Activated CD4-positive, alpha-beta T cell treated with anti-CD3 and anti-CD28 coated beads, Interleukin-2, amount 50 U/mL, for 48 hours (primary cell): Measurements from ENCODE around the gene GAS2L1.

Experiments used
- DNase-seq, 2 experiments: peaks; one replicate each; pipeline ENCODE4 v3.0.0-alpha.2; 2020

GAS2L1 gene

DNA sequence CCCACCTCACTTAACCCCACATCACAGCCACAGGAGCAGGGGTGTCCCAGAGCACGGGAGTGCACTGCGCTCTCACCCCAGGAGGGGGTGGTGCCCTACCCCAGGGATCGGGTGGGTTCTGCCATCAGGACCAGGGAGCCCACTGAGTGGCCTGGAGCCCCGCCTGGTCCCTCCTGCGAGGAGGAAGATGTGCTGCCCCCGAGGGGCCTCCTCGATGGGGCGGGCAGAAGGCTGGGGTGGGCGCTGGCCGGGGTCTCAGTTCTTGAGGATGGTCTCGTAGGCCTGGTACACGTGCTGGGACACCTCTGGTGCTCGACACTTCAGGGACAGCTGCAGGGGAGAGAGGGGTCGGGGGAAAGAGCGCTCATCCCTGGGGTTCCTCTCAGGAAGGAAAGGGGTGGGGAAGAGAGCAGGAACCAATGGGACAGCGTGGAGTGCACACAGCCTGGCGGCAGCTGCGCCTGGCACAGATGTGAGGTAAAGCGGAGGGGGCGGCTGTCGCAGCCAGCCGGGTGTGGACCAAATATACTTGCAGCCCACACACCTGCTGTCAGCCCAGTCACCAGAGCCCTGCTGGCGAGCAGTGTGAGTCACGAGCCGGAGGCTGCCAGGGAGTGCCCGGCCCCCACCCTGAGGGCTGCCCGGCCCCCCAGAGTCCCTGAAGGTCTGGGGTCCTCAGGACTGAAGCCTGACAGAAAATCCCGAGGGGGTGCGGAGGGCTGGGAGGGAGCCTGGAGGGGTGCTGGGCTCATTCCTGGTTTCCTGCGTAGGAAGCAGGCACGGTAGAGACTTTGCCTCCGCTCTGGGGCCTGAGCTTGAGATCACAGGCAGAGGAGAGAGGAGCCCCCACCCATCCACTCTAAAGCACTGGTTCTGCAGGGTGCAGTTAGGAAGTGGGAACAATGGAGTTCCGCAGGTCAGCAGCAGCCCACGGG is 22.4 kb downstream of the GAS2L1 start:
- no peak for DNase-seq

DNA sequence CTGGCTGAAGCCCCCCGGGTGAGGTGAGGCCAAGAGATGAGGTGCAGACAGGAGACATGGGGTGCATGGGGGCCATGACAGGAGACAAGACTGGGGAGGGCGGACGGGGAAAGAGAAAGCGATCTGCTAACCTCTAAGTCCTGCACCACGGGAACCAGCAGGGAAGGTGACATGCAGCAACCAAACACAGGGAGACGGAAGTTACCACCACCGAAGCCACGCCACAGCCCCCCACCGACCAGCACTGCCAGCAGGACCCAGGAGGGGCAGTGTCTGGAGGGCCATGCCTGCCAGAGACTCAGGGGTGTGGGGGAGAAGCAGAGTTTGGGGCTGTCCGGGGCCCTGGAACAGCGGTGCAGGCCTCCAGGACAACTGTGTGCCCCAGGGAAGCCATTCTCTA is 23.1 kb downstream of the GAS2L1 start:
- no peak for DNase-seq

DNA sequence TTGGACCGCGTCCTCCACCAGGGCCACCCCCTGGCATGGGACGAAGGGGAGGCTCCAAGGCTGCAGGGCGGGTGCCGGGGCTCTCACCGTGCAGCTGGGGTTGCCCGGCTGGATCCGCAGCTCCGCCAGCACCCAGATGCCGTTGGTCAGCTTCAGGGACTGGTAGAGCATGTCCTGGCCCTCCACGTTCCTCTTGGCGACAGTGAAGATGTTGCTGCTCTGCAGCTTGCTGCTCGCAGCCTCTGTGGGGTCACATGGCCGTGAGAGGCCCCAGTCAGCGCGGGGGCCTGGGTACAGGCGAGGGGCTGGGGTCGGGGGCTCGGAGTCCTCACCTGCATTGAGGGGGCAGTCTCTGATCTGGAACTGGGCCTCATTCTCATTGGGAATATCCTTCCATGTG is 23.8 kb downstream of the GAS2L1 start:
- DNase-seq = no peak

DNA sequence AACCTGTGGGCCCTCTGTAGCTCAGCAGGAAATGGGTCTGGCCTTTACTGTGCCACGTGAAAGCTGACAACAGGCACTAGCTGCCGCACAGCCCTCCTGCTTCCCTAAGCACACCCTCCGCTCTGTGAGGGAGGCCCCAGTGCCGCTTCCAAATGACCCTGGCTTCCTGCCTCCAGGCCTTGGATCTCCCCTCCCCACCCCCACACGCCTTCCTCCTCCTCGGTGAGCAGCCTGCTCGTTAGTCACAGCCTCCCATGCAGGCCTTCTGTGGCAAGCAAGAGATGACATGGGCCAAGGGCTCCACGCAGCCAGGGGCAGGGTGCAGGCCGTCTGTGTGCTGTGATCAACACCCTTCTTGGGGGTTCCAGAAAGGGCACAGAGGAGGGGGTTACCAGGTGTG is 24.3 kb downstream of the GAS2L1 start:
- DNase-seq = no peak

DNA sequence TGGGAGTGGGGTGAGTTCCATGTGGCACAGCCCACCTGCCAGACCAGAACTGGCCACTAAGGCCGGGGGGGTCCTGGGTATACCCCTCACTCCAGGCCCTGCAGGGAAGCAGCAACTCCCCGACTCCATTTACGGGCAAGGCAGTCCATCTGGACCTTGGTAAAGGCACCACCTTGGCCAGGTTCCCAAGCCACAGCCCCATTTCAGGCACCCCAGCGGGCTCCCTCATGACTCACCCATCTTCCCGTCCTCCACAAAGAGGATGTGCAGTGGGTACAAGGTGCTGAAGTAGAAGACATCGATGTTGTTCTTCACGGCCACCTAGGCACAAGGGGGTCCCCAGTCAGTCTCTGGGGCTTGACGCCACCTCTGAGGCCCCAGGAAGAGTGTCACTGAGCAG is 24.8 kb downstream of the GAS2L1 start:
- no peak for DNase-seq

DNA sequence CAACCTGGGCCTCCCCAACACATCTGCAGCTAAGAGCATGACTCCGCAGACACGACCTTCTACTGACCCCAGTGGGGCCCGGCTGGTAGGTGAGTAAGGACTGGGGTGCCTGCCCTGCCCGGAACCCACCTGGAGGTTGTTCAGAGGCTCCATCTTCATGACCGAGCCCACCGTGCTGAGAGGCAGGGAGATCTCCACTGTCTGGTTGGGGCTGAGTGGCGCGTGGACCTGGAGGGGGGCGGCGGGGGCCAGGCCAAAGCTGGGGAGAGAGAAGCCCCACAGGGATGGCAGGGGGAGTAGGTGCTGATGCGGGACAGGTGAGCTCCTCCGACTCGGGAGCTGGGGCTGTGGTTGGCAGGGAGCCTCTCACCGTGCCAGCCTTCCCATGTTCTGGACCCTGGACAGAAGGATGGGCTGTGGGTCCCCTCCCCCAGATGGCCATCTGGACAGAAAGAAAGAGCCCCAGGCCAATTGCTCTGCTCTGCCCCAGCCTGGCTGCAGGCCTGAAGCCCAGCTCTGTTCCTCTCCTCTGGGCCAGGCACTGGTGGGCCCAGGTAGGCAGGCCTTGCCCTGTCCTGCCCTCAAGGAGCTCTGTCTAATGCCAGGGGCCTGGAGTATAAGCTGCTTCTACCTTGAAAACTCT is 25.3 kb downstream of the GAS2L1 start:
- no peak for DNase-seq

DNA sequence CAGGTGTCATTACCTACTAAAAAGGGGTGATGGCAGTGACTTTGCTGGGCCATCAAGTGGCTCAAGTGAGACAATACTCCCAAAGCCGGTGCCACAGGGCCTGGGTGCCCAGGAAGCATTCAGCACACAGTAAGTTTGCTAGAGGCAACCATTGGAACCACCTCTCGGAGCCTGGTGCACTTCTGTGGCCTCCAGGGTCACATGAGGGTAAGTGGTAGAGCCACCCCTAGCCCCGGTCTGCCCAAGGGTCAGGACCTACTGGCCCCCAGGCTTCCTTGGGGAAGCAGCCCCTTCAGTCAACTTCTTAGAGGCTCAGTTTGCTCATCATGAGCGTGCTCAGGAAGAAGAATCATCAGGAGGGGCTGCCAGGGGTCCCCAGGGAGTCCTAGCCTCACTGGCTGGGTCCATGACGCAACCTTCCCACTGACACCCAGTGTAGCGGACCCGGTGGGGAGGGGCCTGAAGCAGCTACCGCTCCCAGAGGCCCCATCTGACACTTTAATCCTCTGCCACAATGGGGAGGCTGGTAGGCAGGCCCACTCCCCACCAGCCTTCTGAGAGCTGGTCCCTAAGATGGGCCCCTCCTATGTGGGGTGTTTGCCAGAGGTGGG is 26.5 kb downstream of the GAS2L1 start:
- no peak for DNase-seq

DNA sequence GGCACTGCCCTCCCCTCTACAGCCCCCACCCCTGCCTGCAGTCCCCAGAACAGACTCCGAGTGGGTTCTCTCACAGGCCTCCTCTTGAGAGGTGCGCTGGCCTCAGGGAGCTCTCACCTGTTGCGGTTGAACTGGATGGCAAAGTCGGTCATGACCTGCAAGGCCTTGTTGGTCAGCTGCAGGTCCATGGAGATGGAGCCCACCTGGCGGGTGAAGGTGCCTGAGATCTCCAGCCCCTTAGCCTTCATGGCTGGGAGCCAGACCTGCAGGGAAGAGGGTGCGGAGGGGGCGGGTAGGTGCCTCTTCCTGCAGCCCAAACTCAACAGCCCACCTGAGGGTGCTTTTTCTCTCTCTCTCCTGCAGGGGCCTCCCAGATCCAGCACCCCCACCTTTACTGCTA is 27.7 kb downstream of the GAS2L1 start:
- no peak for DNase-seq

DNA sequence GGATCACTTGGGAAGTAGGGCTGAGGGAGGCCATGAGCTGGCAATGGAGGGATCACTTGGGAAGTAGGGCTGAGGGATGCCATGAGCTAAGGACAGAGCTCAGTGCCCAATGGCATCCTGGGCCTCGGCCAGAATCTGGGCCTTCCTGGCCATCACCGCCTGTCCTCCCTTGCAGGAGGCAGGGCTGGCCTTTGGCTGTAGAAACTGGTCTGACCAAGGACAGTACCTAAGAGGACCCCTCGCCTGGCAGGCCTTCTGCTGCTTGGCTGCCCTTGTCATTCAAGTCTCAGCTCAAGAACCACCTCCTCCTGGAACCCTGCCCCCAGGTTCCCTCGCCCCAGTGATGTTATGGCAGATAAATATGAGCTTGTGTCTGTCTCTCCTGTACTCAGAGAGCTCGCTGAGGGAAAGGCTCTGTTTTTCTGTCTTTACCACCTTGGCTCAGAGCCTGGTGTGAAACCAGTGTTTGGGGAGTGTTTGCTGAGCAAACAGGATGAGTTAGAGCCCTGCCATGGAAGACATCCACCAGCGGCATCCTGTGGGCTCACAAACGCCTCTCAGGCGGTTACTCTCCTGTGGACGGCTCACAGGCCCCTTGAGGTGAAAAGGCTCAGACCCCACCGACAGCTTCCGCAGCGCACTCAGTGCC is 28.4 kb downstream of the GAS2L1 start:
- DNase-seq = no peak

DNA sequence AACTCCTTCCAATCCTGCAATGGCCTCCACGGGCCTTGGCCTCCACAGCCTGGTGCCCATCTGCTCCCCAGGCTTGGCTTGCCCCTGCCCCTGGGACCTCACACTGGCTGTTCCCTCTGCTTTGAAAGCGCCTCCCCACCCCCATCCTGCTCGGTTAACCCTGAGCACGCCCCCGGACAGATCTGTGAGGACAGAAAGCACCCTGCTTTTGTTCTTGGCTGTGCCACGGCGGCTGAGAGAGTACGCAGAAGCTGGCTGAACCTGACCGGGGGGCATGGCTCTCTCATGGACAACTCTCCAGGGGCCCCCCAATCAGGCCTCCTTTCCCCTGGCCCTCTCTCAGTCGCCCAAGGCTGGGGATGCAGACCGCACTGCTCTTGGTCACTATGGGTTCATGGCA is 29.2 kb downstream of the GAS2L1 start:
- no peak for DNase-seq

DNA sequence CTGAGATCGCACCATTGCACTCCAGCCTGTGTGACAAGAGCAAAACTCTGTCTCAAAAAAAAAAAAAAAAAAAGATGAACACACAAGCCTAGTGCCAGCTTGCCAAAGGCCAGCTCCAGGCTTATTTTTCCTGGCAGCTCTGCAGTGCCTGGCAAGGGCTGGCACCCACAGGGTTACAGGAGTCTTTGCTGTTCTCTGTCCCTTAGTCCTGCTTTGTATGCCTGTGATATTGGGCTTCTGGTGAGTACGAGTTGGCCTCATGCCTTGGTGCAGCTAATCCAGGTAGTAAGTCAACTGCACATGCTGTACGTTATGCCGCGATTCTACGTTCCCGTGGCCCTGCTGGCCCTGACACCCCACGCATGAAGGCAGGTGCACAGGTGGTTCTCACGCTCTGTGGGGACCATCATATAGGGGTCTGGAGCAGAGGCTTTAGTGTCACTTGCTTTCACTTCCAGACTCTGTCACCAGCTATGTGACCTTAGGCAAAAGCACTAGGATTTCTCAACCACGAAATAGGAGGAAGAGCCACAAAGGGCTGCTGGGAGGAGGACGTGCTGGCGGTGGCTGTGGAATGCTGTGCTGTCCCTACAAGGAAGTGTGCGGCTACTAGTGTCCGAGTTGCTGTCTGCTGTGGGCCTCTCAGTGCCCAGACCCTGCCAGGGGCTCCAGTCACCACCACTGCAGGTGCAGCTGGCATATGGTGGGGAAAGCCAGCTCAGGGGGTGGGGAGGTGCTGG is 30.5 kb downstream of the GAS2L1 start:
- DNase-seq = no peak

DNA sequence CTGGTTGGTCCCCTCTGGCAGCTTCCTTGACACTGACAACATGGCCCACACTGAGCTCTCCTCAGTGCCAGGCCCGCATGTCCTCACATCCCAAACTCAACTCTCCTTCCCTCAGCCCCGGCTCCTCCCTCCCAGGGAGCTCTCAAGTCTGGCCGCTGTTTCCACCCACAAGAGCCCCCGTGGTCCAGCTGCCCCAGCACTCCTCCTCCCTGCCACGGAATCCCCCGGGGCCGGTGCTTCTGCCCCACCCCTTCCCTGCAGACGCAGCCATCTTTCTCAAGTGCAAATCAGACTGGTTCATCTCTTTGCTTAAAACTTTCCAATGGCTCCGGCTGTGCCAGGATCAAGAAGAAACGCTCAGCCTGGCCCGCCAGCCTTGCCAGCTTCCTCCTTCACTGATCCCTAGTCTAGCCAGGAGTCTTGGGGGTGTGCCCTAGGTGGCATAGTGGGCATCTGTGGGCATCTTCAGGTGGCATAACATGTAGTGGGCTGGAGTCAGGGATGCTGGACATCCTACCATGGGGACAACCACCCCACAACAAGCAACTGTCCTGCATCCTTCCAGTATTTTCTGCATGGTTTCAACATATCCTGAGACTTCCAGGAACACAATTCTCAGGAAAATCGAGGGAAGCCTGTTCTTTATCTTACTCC is 31.3 kb downstream of the GAS2L1 start:
- no peak for DNase-seq

DNA sequence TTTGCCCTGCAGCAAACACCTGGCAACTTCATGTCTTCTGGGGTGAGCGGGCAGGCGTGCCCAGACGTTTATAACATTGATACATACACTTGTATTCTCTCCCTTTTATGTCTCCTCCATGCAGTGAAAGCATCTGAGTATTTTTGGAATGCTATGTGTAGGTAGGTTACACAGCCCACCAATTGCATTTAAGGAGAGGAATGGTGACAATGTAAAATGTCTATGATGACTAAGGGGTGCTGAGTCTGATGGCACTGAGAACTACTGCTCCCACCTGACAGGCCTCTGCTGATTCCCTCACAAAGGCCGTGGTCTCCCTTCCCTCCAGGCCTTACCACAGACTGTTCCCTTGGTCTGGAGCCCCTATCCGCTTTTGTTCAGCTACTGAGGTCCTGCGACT is 31.9 kb downstream of the GAS2L1 start:
- DNase-seq = no peak

DNA sequence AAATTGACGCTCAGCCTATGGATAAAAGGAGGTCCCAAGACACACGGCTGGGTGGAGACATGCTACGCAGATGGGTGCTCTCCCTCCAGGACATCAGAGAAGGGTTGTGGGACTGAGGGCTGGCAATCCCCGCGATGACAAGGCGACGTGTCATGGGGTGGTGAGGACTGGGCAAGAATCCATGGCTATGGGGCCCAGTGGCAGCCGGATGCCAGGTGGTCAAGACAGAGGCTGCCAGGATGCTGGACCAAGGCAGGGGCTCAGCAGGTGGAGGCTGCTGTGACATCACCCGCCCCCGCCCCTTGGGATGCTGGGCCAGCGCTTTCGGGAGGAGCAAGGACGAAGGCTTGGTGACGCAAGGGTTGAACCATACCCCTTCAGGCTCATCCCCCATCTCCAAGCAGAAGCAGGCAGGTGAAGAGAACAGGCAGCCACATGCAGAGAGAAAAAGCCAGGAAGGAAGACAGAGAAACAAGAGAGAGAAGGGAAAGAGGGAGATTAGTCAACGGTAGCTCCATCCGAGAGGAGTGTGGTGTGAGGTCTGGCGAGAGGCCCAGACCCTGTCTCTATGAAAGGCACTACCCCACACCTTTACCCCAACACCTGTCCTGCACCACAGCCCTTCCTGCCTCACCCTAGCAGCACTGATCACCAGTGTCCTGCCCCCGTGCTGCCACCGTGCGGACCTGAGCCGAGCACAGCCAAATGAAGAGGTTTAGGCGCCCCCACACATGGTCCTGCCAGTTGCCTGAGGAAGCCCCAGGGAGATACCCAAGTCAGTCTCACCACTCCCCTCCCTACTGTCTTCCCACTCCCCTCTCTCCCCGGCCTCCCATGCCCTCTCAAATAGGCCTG is 33.2 kb downstream of the GAS2L1 start:
- no peak for DNase-seq

DNA sequence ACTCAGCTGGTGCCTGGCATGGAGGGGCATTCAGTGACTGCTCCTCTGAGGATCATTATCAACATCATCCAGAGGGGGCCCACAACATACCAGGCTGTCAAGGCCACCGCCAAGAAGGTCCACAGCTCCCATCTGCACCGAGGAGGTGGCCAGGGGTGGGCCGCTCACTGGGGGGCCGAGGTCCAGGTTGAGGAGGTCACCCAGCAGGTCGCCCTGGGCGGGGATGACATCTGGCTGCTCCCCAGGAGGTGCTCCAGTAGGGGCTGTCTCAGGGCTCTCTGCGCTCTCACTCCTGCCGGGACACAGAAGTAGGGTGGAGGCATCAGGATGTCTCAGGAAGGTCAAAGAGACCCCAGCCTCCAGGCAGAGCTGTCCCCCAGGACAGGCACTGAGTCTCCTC is 34.1 kb downstream of the GAS2L1 start:
- DNase-seq = no peak

DNA sequence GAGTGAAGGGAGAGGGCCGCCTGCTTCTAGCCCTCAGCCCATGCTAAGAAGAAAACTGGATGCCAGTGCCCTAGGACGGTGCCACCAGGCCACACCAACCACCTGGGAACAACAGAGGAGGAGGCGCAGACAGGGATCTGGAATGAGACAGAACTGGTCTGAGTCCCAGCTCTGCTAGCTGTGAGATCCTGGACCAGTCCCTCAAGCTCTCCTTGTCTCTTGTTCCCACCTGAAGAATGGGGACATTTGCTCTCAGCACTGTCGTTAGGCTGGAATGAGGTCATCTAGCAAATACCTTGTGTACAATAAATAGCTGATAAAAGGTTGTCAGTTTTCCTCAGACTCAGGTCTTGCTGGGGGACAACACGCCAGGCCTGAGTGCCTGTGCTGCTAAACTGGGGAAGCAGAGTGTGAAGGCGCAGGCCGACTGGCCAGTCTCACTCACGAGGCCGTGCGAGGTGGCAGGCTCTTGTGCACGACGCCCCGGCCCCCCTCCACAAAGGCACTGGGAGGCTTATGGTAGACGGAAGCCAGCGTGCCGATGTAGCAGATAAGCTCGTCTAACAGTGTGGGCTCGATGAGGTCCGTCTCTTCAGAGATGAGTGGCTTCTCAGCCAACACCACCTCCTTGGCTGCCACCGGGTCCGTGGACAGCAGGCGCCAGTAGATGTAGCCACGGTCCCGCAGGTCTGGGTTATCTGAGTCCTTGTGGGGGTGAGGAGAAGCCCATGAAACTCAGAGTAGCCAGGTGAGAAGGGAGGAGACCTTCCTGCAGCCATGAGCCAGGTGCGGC is 34.8 kb downstream of the GAS2L1 start:
- DNase-seq = no peak

DNA sequence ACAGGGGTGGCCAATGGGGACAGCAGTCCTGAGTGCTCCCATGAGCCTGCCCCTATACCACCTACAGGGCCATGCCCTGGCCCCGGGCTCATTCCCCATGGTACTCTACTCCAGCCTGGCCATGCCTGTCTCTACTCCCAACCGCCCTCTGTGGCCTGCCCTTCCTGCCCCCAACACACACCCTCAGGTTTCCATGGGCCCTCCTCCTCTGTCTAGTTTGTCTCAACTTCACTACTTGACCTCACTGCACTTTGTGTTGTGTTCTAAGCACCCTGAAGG is 35.3 kb downstream of the GAS2L1 start:
- DNase-seq = no peak

DNA sequence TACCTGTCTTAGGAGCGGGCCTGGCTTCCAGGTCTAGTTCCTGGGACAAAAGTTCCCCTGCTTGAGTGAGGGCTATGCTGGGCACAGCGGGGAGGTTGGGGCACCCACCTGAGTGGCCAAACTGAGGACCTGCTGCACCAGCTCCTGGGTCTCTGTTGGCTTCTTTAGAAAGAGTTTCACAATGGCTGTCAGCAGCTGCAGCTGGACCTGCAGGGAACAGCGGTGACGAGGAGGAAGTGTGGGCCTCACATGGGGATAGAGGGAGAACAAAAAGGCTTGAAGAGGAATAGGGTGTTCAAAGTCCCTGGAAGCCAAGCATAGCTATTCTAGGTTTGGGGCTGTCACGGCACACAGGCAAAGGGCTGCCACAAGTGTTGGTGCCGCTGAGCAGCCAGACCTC is 35.7 kb downstream of the GAS2L1 start:
- no peak for DNase-seq

DNA sequence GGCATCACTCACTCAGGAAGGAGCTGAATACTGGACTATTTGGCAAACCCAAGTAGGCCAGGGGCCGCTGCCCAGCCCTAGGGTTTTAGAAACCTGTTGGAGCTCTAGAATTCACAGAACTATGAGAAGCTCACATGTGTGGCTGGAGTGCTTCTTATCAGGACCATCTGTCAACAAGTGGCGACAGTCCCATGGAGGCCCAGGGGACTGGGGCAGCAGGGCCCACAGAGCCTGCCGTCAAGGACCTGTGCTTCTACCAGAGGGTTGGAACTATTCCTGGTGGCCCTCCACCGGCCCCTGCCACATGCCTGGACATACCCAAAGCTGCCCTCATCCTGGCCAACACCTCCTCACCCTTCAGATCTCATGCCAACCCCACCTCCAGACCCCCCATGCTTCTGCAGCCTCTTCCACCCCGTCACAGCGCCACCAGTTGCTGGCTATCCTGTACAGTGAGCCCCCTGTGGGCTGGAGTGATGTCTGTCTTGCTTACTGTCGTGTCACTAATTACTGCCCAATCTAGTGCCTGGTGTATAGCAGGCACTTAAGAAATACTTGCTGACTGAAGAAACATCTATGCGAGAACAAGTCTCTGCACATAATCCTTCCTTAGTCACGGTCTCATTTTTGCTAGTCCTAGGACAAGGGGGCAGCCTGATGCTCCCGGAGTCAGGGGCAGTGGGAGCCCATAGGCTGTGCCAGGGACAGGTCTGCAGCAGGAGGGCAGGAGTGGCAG is 36.3 kb downstream of the GAS2L1 start:
- DNase-seq = no peak

DNA sequence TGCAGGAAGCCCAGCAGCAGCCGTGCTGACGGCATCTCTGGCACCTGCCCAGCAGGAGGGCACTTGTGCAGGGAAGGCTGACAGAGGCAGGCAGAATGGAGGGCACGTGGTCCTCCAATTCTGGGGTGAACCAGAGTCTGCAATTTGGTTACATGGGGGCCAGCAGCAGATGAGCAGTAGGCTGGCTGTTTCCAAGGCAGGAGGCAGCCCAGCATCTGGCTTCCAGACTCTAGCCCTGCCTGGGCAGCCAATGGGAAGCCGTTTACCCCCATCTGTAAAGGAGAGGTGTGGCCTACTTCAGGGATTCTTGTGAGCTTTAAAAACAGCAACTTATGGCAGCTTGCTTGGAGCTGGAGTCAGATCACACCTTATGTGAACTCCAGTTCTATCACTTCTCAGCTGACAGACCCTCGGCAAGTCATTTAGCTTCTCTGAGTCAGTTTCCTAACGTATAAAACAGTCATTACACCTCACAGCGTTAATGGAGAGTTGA is 36.9 kb downstream of the GAS2L1 start:
- no peak for DNase-seq
